Measurements from ENCODE around the gene TMEM272. TPM values are rescaled to one million over a fixed set of nuclear protein-coding genes. Genes with fewer than 3 reads are reported as not detected.

TMEM272 gene
- total and polyA plus RNA-seq, 12 donors = 0.09 to 2.7 (median 0.56) TPM

- H3K27me3 ChIP-seq = no peaks in the 10 kb centered on the region
- peaks cover 0 to 61% (median 0%) of the 10 kb centered on the region in 9 donors for H3K36me3 ChIP-seq
- no peak overlapping the region for H3K4me3 ChIP-seq
- no peak for TF ChIP-seq CTCF (IDR thresholded peaks at IDR 0.05)
- DNase-seq (no peak), ATAC-seq (no peak)
- no peaks in the 10 kb centered on the region for H3K9me3 ChIP-seq
- 44 to 61% methylated on average over 7 of the region's 7 CpGs for WGBS, 2 donors
- no peak overlapping the region for H3K27ac ChIP-seq
- H3K4me1 ChIP-seq = peaks cover 6 to 24% (median 10%) of the 10 kb centered on the region in 9 donors
- intact Hi-C loops (cut with DNase I) = loop anchor here in 3 of 10 donors (5.0 to 10.0 kb wide), 3 partner anchors 352 to 362 kb away; no protein-coding TSS in a partner anchor
These were observed 48.4 kb downstream of the TMEM272 start for GRCh38 chr13:51796546-51796945.

DNA sequence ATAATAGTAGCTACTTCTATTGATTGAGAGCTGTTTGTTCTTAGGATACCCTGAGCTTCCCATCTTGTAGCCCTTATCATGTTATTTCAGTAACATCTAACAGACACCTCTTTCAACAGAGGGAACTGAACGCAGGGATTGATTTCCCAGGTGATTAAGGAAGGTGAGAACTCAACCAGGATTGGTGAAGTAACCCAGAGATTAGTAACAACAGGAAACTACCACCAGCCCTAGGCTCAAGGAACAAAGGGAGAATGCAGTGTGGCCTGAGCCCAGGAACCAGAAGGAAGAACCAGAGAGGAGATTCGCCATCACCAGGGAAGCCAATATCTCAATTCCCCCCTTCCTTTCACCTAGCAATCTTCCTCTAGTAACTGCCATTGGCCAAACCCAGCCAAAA lies 49.6 kb downstream of the TMEM272 start:
- no peak overlapping the region for H3K27ac ChIP-seq
- H3K4me1 ChIP-seq = peaks cover 0 to 14% (median 2%) of the 10 kb centered on the region in 9 donors
- ATAC-seq (no peak), DNase-seq (no peak)
- no peaks in the 10 kb centered on the region for H3K27me3 ChIP-seq
- intact Hi-C loops (cut with DNase I) = loop anchor here in 3 of 10 donors (5.0 to 10.0 kb wide), 3 partner anchors 351 to 361 kb away; no protein-coding TSS in a partner anchor
- no peak for TF ChIP-seq CTCF (IDR thresholded peaks at IDR 0.05)
- peaks cover 0 to 64% (median 0%) of the 10 kb centered on the region in 9 donors for H3K36me3 ChIP-seq
- WGBS, 2 donors = 91 to 92% methylated on average over 2 of the region's 2 CpGs
- no peak overlapping the region for H3K4me3 ChIP-seq
- no peaks in the 10 kb centered on the region for H3K9me3 ChIP-seq

GRCh38 chr13:51794964-51795363 lies 50.0 kb downstream of the TMEM272 start:
- ATAC-seq (no peak), DNase-seq (no peak)
- TF ChIP-seq CTCF (IDR thresholded peaks at IDR 0.05) = no peak
- Histone ChIP-seq H3K27me3 (no peaks in the 10 kb centered on the region), H3K9me3 (no peaks in the 10 kb centered on the region), H3K27ac (no peak overlapping the region), H3K4me3 (no peak overlapping the region), H3K36me3 (peaks cover 0 to 64% (median 0%) of the 10 kb centered on the region in 9 donors), H3K4me1 (peaks cover 0 to 14% (median 0%) of the 10 kb centered on the region in 9 donors)
- 59 to 87% methylated on average over 4 of the region's 4 CpGs for WGBS, 2 donors
- intact Hi-C loops (cut with DNase I) = loop anchor here in 3 of 10 donors (5.0 to 10.0 kb wide), 3 partner anchors 350 to 360 kb away; no protein-coding TSS in a partner anchor

DNA sequence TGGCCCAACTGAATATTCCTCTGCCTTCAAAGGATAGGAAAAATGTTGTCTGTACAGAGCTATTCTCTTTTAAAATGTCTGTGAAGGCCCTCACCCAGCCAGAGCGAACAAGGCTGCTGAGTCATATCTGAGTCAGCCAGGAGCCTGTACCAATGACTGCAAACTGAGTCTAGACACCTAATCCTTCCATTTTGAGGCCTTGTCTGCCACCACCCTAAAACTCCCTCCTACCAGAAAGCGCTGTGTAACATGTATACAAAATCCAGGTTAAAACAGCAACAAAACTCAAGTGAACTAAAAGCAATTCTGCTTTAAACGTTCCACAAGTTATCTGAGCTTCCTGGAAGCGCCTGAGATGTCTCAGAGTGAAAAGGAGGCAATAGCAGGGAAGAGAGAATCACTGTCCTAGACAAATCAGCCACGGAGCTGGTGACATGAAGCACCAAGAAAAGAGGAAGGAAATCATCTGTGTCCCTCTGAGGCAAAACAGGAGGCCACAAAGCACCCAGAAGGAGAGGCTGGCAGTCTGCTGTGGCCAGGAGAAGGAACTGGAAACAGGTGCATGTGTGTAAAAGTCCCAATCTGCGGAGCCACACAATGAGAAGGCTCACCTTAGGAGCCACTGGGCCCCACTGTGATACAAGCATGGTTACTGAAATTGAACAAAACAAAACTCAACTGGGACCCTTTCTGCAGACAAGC lies 51.3 kb downstream of the TMEM272 start:
- H3K27ac ChIP-seq = peak overlapping the region in 1 of 10 donors; percentile 18
- H3K9me3 ChIP-seq = no peaks in the 10 kb centered on the region
- intact Hi-C loops (cut with DNase I) = loop anchor here in 2 of 10 donors (10.0 kb wide), 2 partner anchors 349 to 359 kb away; no protein-coding TSS in a partner anchor
- peak in 7 of 8 donors; percentile 25 to 60 (median 45) for ATAC-seq
- no peaks in the 10 kb centered on the region for H3K27me3 ChIP-seq
- TF ChIP-seq CTCF (IDR thresholded peaks at IDR 0.05) = no peak
- DNase-seq = no peak
- no peak overlapping the region for H3K4me3 ChIP-seq
- H3K36me3 ChIP-seq = peaks cover 0 to 58% (median 0%) of the 10 kb centered on the region in 9 donors
- H3K4me1 ChIP-seq = peaks cover 0 to 14% (median 0%) of the 10 kb centered on the region in 9 donors
- 79 to 85% methylated on average over 6 of the region's 6 CpGs for WGBS, 2 donors
